SK-N-SH (cell line): ENCODE data around the gene XIRP2. TPM values are rescaled to one million over a fixed set of nuclear protein-coding genes. Genes with fewer than 3 reads are reported as not detected.

ENCODE experiments used
- CTCF ChIA-PET: fragments of 300-600, 350-600 bp; formaldehyde crosslinking; extraction: SDS; loops from one replicate; lab custom pipeline; 2021; lab: Yijun Ruan, JAX
- POLR2A ChIA-PET: fragments of 350-600 bp; sonication (Branson Sonifier 250); formaldehyde crosslinking; extraction: SDS; loops from one replicate; lab custom pipeline; 2020; ENCODE audit warnings: antibody characterized with exemption, inconsistent platforms; lab: Yijun Ruan, JAX
- DNase-seq: peaks from one replicate; pipeline ENCODE4 v3.0.0; 2012
- H2AFZ ChIP-seq: fragments of 200-600 bp; sonication (generic); 2 replicates; pipeline ENCODE4 v1.8.1; 2016; ENCODE audit warnings: antibody characterized with exemption, mild to moderate bottlenecking, low read depth
- H3F3A ChIP-seq: fragments of 200-600 bp; sonication (generic); replicated peaks from 2 replicates; pipeline ENCODE3; 2016; ENCODE audit warnings: antibody characterized with exemption, mild to moderate bottlenecking; ENCODE audit not compliant: insufficient read depth
- H3K27ac ChIP-seq, 2 experiments: fragments of 200-500 bp in 1 of 2; fragments of 200-600 bp in 1 of 2; sonication (Bioruptor generic) in 1 of 2; sonication (generic), shearing (Covaris generic) in 1 of 2; 2 replicates each; pipeline versions ENCODE4 v1.5.1 to v1.6.1; 2014 to 2016; ENCODE audit warnings: low read depth in 2 of 2, inconsistent platforms in 1 of 2, low read length in 1 of 2, mild to moderate bottlenecking in 1 of 2, mixed read lengths in 1 of 2
- H3K27me3 ChIP-seq: fragments of 200-600 bp; sonication (generic), shearing (Covaris generic); 2 replicates; pipeline ENCODE4 v1.6.1; 2016; ENCODE audit warnings: mixed run types; ENCODE audit not compliant: insufficient read depth
- H3K36me3 ChIP-seq, 2 experiments: fragments of 200-500 bp in 1 of 2; fragments of 200-600 bp in 1 of 2; sonication (Bioruptor generic) in 1 of 2; sonication (generic) in 1 of 2; replicated peaks in 1 of 2; 2 replicates each; pipeline versions ENCODE3 to v1.5.1; 2014 to 2016; ENCODE audit warnings: low read length in 1 of 2, mild to moderate bottlenecking in 1 of 2; ENCODE audit not compliant: insufficient read depth in 2 of 2, control insufficient read depth in 1 of 2
- H3K4me1 ChIP-seq, 2 experiments: fragments of 200-500 bp in 1 of 2; fragments of 200-600 bp in 1 of 2; sonication (Bioruptor generic) in 1 of 2; sonication (generic), shearing (Covaris generic) in 1 of 2; 2 replicates each; pipeline versions ENCODE4 v1.5.1 to v1.6.1; 2014 to 2016; ENCODE audit warnings: low read depth in 1 of 2, low read length in 1 of 2, mixed run types in 1 of 2; ENCODE audit not compliant: insufficient read depth in 2 of 2, control insufficient read depth in 1 of 2
- H3K4me2 ChIP-seq: fragments of 200-600 bp; sonication (generic), shearing (Covaris generic); 2 replicates; pipeline ENCODE4 v1.6.1; 2017; ENCODE audit warnings: mixed run types
- H3K4me3 ChIP-seq, 2 experiments: fragments of 200-500 bp in 1 of 2; fragments of 200-600 bp in 1 of 2; sonication (Bioruptor generic) in 1 of 2; sonication (generic), shearing (Covaris generic) in 1 of 2; 2 replicates each; pipeline versions ENCODE4 v1.5.1 to v1.8.1; 2014 to 2016; ENCODE audit warnings: low read depth in 2 of 2, inconsistent platforms in 1 of 2, low read length in 1 of 2, mild to moderate bottlenecking in 1 of 2, mixed read lengths in 1 of 2, moderate library complexity in 1 of 2
- H3K79me2 ChIP-seq: fragments of 200-600 bp; sonication (generic); 2 replicates; pipeline ENCODE4 v1.8.1; 2017; ENCODE audit warnings: mild to moderate bottlenecking; ENCODE audit not compliant: insufficient read depth
- H3K9ac ChIP-seq: fragments of 200-600 bp; sonication (generic); 2 replicates; pipeline ENCODE4 v1.6.1; 2017; ENCODE audit warnings: mixed run types
- H3K9me2 ChIP-seq: fragments of 200-600 bp; sonication (generic); 2 replicates; pipeline ENCODE4 v1.6.1; 2017; ENCODE audit warnings: mixed run types
- H3K9me3 ChIP-seq: fragments of 200-600 bp; sonication (generic); 2 replicates; pipeline ENCODE4 v1.6.1; 2017; ENCODE audit warnings: mixed run types, mild to moderate bottlenecking, moderate library complexity
- H4K20me1 ChIP-seq: fragments of 200-600 bp; sonication (generic); 2 replicates; pipeline ENCODE4 v1.6.1; 2017; ENCODE audit warnings: mild to moderate bottlenecking, mixed run types; ENCODE audit not compliant: insufficient read depth
- CHD2 ChIP-seq: fragments of 150-350 bp; IDR thresholded peaks from 2 replicates; pipeline ENCODE4 v1.6.1; 2018; ENCODE audit warnings: low read length; ENCODE audit not compliant: partially characterized antibody
- ELF1 ChIP-seq: IDR thresholded peaks from 2 replicates; pipeline ENCODE4 v1.4.0; 2012
- EP300 ChIP-seq, 2 experiments: IDR thresholded peaks; 2 replicates each; pipeline versions ENCODE4 v1.4.0 to v1.6.1; 2012; ENCODE audit warnings: borderline replicate concordance in 1 of 2, low read depth in 1 of 2, low read length in 1 of 2
- FOSL2 ChIP-seq: IDR thresholded peaks from 2 replicates; pipeline ENCODE4 v1.4.0; 2012; ENCODE audit warnings: low read depth, mild to moderate bottlenecking, moderate library complexity, borderline replicate concordance
- FOXM1 ChIP-seq: IDR thresholded peaks from 2 replicates; pipeline ENCODE4 v1.4.0; 2012; ENCODE audit warnings: low read depth, mild to moderate bottlenecking
- GABPA ChIP-seq: IDR thresholded peaks from 2 replicates; pipeline ENCODE4 v1.4.0; 2012; ENCODE audit warnings: low read depth, mild to moderate bottlenecking
- GATA2 ChIP-seq: sonication (generic); formaldehyde crosslinking; IDR thresholded peaks from 2 replicates; pipeline ENCODE4 v1.5.0; 2020; ENCODE audit warnings: mild to moderate bottlenecking, missing genetic modification reagents
- NFIC ChIP-seq: IDR thresholded peaks from 2 replicates; pipeline ENCODE4 v1.4.0; 2012; ENCODE audit warnings: borderline replicate concordance
- NRF1 ChIP-seq: IDR thresholded peaks from 2 replicates; pipeline ENCODE4 v1.6.1; 2012; ENCODE audit warnings: low read depth, mild to moderate bottlenecking, low read length
- RFX5 ChIP-seq: IDR thresholded peaks from 2 replicates; pipeline ENCODE4 v1.6.1; 2012; ENCODE audit warnings: mild to moderate bottlenecking, improper control_type of control experiment, low read length
- RXRA ChIP-seq: IDR thresholded peaks from 2 replicates; pipeline ENCODE4 v1.4.0; 2012; ENCODE audit warnings: low read depth, mild to moderate bottlenecking, borderline replicate concordance
- SIN3A ChIP-seq: IDR thresholded peaks from 2 replicates; pipeline ENCODE4 v1.6.1; 2012; ENCODE audit warnings: low read depth, mild to moderate bottlenecking, low read length, moderate library complexity, borderline replicate concordance
- TAF1 ChIP-seq: IDR thresholded peaks from 2 replicates; pipeline ENCODE4 v1.6.1; 2012; ENCODE audit warnings: low read depth, mild to moderate bottlenecking, low read length, moderate library complexity, borderline replicate concordance
- TEAD4 ChIP-seq: IDR thresholded peaks from 2 replicates; pipeline ENCODE4 v1.4.0; 2012; ENCODE audit warnings: mild to moderate bottlenecking, borderline replicate concordance; ENCODE audit not compliant: insufficient read depth
- WGBS: methylation state at CpG from one replicate; pipeline ENCODE4 v1.1.6; 2017; ENCODE audit warnings: low lambda C conversion rate; 5-methylcytosine and 5-hydroxymethylcytosine counted together
- polyA plus RNA-seq, 3 experiments: library from polyadenylated mRNA; depleted of rRNA; stranded (reverse); fragments of >200 nt; gene quantifications; 2 replicates each; pipeline ENCODE4 v1.2.3, GENCODE V29; 2012
- TF ChIP-seq, protein P1 (sequence below): IDR thresholded peaks from 2 replicates; pipeline ENCODE4 v1.4.0; 2012; ENCODE audit warnings: low read depth
- TF ChIP-seq, protein P2 (sequence below): fragments of 200-600 bp; sonication (generic); IDR thresholded peaks from 2 replicates; pipeline ENCODE4 v1.6.1; 2017; ENCODE audit warnings: antibody characterized with exemption, mild to moderate bottlenecking, moderate library complexity
- TF ChIP-seq, protein P3 (sequence below): IDR thresholded peaks from 2 replicates; pipeline ENCODE4 v1.4.0; 2012; ENCODE audit warnings: low read depth, borderline replicate concordance
- TF ChIP-seq, protein P4 (sequence below): fragments of 150-350 bp; IDR thresholded peaks from 2 replicates; pipeline ENCODE4 v1.6.1; 2017; ENCODE audit warnings: antibody characterized with exemption, low read length, low read depth, borderline replicate concordance
- TF ChIP-seq, protein P5 (sequence below): IDR thresholded peaks from 2 replicates; pipeline ENCODE4 v1.4.0; 2012; ENCODE audit warnings: low read depth, borderline replicate concordance

XIRP2 gene
- polyA plus RNA-seq, 1 of the 3 experiments (the other 2 are of a cell fraction): 0.02 TPM

DNA sequence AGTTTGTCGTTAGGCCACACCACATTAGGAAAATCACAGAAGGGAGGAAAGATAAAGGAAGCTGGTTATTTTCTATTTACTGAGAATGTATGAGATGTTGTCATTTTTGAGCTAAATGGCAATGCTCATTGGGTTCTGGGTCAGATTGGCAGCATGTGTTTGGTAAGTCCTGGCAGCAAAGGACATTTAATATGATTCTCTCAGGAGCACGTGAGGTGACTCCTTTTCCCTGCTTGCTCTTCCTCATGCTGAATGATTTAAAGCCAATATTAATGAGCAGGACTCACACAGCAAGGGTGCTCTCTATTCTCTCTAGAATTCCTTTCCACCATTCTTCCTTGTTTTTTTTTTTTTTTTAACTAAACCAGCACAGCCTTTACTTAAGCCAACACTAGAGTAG, 298.2 kb downstream of the XIRP2 start:
- DNase-seq: no peak
- Histone ChIP-seq H3K9ac (no peak overlapping the region), H3K4me3 (no peak overlapping the region), H2AFZ (no peak overlapping the region), H3K4me1 (no peaks in the 10 kb centered on the region; a peak in 1 of 4 replicates), H3K79me2 (no peaks in the 10 kb centered on the region), H3K36me3 (no peaks in the 10 kb centered on the region), H3K27me3 (no peaks in the 10 kb centered on the region), H3K9me3 (no peaks in the 10 kb centered on the region), H3K27ac (no peak overlapping the region), H4K20me1 (no peaks in the 10 kb centered on the region), H3K9me2 (no peaks in the 10 kb centered on the region), H3F3A (peaks cover 11% of the 10 kb centered on the region), H3K4me2 (no peak overlapping the region)
- POLR2A ChIA-PET: no interaction called here
- WGBS: 96% methylated on average over 2 of the region's 2 CpGs
- CTCF ChIA-PET: interaction anchor here (1.3 kb wide), 1 partner anchor 29 kb away, joined by 4 read pairs; no protein-coding TSS in a partner anchor
- TF ChIP-seq, protein P1, sequence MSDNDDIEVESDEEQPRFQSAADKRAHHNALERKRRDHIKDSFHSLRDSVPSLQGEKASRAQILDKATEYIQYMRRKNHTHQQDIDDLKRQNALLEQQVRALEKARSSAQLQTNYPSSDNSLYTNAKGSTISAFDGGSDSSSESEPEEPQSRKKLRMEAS: no peak
- TF ChIP-seq NRF1 (no peak), CHD2 (no peak), RXRA (no peak), NFIC (no peak), GATA2 (CRISPR knock-in tag) (no peak), RFX5 (no peak), TEAD4 (no peak), TAF1 (no peak), EP300 (IDR thresholded peaks at IDR 0.05; ENCODE audit: borderline replicate concordance in 1 of 2, low read depth in 1 of 2, low read length in 1 of 2) (no peak), FOXM1 (no peak), ELF1 (no peak), GABPA (no peak), FOSL2 (no peak), SIN3A (no peak)
- TF ChIP-seq, protein P2, sequence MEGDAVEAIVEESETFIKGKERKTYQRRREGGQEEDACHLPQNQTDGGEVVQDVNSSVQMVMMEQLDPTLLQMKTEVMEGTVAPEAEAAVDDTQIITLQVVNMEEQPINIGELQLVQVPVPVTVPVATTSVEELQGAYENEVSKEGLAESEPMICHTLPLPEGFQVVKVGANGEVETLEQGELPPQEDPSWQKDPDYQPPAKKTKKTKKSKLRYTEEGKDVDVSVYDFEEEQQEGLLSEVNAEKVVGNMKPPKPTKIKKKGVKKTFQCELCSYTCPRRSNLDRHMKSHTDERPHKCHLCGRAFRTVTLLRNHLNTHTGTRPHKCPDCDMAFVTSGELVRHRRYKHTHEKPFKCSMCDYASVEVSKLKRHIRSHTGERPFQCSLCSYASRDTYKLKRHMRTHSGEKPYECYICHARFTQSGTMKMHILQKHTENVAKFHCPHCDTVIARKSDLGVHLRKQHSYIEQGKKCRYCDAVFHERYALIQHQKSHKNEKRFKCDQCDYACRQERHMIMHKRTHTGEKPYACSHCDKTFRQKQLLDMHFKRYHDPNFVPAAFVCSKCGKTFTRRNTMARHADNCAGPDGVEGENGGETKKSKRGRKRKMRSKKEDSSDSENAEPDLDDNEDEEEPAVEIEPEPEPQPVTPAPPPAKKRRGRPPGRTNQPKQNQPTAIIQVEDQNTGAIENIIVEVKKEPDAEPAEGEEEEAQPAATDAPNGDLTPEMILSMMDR: no peak
- TF ChIP-seq, protein P3, sequence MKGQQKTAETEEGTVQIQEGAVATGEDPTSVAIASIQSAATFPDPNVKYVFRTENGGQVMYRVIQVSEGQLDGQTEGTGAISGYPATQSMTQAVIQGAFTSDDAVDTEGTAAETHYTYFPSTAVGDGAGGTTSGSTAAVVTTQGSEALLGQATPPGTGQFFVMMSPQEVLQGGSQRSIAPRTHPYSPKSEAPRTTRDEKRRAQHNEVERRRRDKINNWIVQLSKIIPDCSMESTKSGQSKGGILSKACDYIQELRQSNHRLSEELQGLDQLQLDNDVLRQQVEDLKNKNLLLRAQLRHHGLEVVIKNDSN: no peak
- TF ChIP-seq, protein P4, sequence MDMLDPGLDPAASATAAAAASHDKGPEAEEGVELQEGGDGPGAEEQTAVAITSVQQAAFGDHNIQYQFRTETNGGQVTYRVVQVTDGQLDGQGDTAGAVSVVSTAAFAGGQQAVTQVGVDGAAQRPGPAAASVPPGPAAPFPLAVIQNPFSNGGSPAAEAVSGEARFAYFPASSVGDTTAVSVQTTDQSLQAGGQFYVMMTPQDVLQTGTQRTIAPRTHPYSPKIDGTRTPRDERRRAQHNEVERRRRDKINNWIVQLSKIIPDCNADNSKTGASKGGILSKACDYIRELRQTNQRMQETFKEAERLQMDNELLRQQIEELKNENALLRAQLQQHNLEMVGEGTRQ: no peak
- TF ChIP-seq, protein P5, sequence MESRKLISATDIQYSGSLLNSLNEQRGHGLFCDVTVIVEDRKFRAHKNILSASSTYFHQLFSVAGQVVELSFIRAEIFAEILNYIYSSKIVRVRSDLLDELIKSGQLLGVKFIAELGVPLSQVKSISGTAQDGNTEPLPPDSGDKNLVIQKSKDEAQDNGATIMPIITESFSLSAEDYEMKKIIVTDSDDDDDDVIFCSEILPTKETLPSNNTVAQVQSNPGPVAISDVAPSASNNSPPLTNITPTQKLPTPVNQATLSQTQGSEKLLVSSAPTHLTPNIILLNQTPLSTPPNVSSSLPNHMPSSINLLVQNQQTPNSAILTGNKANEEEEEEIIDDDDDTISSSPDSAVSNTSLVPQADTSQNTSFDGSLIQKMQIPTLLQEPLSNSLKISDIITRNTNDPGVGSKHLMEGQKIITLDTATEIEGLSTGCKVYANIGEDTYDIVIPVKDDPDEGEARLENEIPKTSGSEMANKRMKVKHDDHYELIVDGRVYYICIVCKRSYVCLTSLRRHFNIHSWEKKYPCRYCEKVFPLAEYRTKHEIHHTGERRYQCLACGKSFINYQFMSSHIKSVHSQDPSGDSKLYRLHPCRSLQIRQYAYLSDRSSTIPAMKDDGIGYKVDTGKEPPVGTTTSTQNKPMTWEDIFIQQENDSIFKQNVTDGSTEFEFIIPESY: no peak
